GM12892 (cell line): ENCODE measurements around the gene LDAH.

Source experiments
- POLR2A ChIP-seq: IDR thresholded peaks from 2 replicates; pipeline ENCODE4 v1.6.1; 2011; ENCODE audit warnings: low read depth, low read length, control low read depth
- POLR2AphosphoS5 ChIP-seq: IDR thresholded peaks from 2 replicates; pipeline ENCODE4 v1.6.1; 2011; ENCODE audit warnings: low read depth, low read length, control low read depth
- TAF1 ChIP-seq: IDR thresholded peaks from 2 replicates; pipeline ENCODE4 v1.6.1; 2011; ENCODE audit warnings: low read depth, mild to moderate bottlenecking, control low read depth, low read length, borderline replicate concordance

DNA sequence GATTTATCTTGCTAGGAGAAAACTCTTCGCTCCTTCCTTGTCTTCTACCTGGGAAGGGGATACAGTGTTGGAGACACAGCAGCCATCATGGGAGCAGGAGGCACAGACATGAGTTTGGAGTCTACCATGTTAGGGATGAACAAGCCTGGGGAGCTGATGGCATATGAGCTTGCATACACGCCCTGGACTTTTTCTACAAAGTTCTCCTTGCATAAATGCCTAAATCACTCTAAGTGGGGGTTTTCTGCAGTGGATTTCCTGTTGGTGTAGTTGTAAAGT, 168.4 kb downstream of the LDAH start:
- no peak for TF ChIP-seq POLR2A
- TF ChIP-seq POLR2AphosphoS5 = no peak
- no peak for TF ChIP-seq TAF1
